Measurements from ENCODE around the gene FADS1.

The FADS1 gene

DNA sequence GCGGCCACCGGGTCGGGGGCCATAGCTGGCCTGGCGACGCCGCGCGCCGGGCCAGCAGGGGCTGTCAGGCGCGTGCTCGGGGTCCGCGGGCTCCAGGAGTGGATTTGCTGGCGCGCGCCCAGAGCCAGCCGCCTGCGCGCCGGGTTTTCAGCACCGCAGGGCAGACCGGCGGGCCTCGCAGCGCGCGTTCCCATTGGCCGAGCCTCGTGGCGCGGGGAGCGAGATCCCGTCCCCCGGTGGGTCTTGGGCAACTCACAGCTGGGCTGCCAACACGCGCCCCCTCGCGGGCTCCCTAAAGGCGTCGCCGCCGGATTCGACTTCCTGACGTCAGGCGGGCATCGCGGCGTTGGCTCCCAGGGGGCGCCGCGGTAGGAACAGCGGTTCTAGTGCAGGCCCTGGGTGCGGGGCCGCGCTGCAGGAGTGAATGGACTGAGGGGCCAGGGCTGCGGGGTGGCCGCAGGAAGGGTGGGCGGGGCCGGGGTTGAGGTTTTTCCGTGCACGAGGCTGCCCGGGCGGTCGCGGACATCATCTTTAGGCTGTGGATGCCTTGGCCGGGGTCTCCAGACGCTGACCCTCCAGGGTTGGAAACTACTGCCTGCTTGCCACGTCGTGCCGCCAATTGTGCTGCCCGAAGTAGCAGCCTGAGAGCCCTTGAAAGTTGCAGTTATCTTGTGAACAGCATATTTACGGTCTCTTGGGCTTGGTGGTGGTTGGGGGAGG lies at the start of gene FADS1:
TSS of gene FADS1 (minus strand) at position 268 of the 720 bp plus-strand sequence. CDS start at position 194, 74 bp downstream.
- peak; percentile 87 for DNase-seq

DNA sequence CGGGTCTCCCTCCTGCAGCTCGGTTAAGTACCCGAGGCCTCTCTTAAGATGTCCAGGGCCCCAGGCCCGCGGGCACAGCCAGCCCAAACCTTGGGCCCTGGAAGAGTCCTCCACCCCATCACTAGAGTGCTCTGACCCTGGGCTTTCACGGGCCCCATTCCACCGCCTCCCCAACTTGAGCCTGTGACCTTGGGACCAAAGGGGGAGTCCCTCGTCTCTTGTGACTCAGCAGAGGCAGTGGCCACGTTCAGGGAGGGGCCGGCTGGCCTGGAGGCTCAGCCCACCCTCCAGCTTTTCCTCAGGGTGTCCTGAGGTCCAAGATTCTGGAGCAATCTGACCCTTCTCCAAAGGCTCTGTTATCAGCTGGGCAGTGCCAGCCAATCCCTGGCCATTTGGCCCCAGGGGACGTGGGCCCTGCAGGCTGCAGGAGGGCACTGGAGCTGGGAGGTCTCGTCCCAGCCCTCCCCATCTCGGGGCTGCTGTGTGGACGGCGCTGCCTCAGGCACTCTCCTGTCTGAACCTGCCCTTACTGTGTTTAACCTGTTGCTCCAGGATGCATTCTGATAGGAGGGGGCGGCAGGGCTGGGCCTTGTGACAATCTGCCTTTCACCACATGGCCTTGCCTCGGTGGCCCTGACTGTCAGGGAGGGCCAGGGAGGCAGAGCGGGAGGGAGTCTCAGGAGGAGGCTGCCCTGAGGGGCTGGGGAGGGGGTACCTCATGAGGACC lies 49.6 kb upstream of the FADS1 start:
- DNase-seq = no peak

DNA sequence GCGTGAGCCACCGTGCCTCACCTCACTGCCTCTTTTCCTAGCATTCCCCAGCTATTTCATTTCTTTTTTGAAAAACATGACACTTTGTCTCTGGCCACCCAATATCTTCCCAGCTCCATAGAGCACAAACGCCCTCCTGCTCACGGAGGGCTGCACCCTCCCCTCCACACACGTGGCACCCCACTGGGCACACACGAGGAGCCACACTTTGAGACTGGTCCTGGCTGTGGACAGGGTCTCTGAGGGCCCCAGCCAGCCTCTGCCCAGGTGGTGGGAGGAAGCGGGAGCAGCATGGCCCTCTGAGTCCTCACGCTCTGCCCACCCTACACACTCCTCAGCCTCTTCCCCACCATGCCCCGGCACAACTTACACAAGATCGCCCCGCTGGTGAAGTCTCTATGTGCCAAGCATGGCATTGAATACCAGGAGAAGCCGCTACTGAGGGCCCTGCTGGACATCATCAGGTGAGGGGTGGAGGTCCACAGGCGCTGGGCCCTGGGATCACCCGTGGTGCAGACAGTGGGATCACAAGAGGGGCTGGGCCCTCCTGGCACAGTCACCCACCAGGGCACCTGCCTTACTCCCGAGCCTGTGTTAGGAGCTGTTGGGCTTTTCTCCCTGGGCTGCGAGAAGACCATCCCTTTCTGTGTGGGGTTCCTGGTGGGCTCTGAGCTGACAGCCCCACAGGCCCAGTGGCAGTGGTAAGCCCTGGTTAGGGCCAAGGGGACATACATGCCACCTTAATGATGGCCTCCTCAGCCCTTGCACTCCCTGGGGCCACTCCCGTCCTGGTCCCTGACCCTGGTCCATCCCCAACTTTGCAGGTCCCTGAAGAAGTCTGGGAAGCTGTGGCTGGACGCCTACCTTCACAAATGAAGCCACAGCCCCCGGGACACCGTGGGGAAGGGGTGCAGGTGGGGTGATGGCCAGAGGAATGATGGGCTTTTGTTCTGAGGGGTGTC lies 48.3 kb upstream of the FADS1 start:
- DNase-seq = no peak

DNA sequence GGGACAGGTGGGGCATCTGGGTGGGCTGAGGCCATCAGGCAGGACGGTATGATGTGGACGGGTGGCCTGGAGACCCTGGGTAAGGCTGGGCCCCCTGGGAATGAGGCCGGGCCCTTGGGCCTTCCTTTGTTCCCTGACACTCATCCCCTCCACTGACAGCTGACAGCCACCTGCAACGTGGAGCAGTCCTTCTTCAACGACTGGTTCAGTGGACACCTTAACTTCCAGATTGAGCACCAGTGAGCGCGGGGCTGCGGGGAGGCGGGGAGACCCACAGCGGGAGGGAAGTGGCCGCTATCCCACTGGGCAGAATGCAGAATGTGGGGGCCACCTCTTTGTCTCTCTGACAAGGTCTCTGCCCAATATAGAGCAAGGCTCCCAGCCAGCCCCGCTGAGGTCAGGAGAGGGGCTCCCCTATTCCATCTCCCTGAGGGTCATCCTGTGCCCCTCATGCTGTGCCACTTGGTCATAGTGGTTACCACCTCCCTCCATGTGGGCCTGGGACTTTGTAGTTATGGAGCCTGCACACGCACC lies 46.8 kb upstream of the FADS1 start:
- DNase-seq = no peak

DNA sequence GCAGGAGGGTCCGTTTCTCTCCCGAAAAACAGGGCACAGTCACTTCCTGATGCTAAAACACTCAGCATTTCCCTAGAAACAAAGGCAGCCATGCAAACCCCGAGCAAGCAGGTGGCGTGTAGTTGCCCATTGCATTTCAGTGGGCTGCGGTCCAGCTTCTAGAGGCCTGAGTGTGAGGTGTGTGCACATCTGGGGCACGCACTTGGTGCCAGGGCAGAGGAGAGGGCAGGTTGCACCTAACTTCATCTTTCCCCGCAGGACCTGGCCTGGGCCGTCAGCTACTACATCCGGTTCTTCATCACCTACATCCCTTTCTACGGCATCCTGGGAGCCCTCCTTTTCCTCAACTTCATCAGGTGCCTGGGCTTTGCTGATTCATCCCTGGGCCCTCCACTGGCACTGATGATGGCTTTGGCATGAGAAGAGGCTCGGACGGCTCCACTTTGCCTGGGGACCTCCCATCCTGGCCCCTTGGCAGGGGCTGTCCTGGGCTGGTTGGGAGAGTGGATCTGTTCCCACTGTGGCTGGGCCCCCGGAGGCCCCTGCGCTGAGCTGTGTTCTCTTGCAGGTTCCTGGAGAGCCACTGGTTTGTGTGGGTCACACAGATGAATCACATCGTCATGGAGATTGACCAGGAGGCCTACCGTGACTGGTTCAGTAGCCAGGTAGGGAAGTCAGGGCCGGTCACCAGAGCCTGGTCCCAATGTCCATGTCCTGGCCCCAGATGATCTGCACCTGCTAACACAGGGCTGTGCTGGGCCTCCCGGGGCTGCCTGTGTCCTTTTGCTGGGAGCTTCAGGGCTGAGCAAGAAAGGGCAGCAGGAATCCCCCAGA lies 46.1 kb upstream of the FADS1 start:
- DNase-seq = no peak

DNA sequence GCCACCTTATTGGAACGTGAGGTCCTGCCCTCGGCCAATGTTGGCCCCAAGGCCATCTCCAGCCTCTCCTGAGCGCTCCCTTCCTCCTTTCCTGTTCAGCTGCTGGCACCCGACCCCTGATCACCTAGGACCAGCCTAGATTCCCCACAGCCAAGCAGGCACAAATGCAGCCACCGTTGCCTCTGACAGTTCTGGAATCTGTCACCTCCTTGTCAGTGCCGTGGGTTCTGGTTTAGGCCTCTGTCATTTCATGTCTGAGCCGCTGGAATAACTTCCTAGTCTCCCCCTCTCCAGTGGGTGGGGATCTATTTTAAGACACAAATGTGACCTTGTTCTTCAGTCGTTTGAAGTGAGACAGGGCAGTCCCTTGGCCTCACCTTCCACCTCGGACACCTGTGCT lies 44.8 kb upstream of the FADS1 start:
- DNase-seq = no peak

DNA sequence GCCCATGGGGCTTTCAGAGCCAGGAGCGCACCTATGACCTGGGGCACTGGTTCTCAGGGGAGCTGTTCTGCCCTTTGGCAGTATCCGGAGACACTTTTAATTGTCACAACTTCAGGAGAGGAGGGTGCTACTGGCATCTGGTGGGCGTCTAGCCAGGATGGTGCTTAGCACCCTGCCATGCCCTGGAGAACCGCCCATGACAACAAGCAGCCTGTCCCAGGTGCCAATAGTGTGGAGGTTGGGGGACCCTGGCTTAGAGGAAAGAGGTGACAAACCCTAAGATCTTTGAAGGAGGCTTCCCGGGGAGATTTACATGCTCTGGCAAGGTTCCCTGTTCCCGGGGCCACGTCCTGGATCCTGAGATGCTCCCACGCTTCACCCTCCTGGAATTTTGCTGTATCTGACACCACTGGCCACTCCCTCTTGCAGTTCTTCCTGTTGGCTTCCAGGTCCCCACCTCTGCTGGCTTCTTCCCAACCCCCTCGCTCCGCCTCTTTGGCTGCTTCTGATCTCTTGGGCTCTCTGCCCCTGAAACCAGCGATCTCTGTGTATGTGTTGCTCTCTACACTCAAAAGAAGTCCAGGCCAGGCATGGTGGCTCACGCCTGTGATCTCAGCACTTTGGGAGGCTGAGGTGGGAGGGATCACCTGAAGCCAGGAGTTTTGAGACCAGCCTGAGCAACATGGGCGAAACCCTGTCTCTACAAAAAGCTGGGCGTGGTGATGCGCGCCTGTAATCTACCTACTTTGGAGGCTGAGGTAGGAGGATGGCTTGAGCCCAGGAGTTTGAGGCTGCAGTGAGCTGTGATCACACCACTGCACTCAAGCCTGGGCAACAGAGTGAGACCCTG lies 43.5 kb upstream of the FADS1 start:
- DNase-seq = no peak

DNA sequence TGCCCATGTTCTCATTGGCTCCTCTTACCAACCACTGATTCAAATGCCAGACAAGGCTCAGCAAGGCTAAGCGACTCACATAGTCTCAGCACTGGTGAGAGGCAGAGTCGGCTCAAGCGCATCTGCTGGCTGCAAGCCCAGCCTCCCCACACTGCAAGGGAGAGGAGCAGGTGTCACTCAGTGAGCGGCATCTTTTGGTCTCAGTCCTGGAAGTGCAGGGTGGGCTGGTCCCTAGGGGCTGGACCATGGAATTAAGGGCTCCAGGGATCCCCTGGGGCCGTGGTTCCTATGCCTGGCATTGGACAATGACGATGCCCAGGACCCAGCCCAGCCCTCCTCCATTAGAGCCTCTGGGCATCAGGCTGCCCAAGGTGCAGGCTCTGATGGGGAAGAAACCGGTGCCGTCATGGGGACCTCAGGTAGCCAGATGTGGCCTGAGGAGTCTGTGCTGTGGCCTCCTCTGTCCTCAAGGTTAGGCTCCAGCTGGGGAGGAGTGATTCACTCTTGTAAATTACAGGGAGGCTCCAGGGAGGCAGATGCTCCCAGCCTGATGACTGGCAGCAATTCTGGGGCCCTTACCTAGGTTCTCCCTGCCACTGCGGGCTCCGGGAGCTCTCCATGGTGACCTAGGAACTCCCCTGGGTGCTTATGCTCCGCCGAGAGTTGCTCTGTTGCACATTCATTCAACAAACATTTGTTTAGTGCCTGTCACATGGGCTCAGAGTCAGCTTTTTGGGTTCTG lies 39.3 kb upstream of the FADS1 start:
- no peak for DNase-seq

DNA sequence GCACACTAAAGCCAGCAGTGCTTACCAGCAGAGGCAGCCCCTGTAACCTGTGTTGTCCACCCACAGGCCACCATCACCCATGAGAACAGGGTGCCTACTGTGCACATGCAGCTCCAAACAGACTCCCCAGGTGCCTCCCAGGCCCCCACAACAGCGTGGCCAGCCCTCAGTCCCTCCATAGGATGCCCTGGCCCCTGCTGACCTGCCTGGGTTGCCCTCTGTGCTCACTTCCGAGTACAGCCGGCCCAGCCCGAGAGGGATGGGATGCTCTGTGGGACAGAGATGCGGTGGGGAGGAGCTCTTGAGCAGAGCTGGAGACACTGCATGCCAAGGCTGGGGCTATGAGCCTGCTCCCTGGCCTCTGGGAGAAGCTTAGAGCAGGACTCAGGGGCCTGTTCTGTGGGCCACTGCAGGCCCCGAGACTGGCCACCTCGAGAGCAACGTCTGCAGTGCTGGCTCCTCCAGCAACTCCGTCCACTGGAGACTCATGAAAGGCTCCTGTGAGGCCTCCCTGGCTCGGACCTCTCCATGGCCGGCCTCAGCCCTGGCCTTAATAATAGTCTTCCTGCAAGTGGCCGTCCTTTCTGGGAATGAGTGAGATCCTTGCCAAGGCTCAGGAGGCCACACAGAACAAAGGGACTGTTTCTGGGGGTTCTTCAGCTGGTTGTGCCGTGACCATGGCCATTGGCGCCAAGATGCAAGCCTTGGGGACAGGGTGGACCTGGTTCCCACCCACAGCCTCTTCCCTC lies 38.3 kb upstream of the FADS1 start:
- DNase-seq = no peak

DNA sequence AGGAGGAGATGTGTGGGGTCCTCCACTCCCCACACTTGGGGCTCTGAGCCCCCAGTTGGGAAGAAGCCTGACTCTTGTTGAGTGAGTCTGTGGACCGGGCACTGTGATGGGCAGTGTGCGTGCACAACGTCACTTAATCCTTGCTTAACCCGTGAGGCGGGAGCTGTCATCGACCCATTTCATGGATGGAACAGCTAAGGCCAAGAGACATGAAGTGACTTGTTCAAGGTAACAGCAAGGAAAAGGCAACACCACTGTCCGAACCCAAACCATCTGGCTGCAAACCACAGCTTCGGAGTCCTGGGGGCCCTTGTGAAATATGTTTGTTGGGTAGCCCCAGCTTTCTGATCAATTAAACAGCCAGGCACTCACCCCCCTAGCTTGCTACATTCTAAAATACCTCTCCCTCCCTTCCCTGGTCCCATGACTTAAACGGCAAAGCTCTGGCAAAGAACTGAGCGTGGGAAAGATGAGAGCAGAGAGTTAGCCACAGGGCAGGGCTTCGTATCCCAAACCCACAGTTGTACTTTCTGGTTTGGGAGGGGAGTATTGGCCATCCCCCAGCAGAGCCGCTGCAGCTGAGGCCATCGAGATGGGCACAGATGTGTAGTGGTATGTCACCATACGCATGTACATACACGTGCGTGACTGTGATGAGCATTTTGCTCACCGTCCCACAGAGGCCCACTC lies 37.5 kb upstream of the FADS1 start:
- no peak for DNase-seq

DNA sequence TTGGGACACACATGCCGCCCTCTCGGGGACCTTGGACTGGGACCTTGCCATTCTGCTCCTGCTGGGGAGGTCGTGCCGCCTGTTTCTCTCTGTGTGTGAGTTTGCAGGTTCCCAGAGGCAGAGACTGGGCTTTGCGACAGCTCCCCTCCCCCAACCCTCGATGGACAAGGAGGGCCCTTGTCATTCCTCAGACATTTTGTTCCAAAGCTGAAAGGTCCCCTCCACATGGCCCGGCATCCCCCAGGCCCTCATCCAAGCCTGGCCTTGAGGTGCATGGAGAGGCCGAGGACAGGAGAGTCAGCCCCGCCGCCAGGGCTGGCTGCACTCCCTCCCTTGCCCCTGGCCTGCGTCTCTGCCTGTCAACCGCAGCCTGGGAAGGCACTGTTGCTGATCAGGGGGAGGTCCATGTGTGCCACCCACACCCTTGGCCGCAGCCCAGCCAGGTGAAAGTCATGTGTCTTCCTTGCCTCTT lies 36.9 kb upstream of the FADS1 start:
- no peak for DNase-seq

DNA sequence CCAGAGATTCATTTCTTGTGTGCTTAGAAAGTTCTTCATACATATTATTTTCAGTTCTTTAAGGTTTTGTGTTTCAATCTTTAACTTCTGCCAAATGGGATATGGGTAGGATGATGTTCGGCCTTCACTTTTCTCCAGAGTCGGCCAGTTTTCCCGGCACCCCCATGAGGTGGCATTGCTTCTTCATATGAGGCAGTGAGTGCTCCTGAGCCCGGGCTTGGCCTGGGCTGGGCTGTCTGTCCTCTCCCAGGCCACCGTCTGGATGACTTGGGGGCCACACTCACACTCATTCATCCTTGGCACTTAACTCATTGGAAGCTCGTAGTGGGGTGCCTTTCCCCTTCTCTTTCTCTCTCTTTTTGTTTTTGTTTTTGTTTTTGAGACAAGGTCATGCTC lies 35.1 kb upstream of the FADS1 start:
- DNase-seq = no peak

DNA sequence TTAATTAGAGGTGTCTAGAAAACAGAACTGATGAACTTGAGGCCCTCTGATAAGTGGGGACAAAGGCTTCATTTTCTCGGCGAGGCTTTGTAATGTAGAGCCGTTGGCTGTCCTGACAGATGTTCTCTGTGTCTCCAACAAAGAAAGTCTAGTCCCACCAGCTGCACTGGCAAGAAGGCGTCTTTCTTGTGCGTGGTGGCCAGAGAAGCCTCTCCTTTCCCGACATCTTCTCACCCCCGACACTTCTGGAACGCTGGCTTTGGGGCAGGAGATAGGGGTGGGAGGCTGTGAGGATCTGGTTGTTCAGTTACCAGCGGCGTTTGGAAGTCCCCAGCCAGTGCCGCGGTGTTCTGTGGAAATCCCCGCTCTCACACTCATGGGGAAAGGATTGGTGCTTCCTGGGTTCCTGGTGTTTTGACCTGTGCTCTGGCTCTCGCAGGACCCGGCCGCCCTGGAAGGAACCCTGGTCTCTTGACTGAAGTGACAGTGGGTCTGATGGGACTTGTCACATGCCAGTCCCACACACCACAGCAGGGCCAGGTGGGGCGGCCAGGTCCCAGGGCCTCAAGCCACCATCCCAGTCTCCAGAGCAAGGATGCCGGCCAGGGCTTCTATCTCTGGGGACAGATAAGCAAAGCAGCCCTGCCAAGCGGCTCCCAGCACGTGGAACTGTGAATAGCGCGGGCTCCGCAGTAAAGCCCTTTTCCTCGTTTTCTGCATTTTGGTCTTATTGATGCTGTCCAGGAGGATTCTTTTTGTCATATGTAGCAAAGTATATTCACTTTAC lies 34.5 kb upstream of the FADS1 start:
- no peak for DNase-seq

DNA sequence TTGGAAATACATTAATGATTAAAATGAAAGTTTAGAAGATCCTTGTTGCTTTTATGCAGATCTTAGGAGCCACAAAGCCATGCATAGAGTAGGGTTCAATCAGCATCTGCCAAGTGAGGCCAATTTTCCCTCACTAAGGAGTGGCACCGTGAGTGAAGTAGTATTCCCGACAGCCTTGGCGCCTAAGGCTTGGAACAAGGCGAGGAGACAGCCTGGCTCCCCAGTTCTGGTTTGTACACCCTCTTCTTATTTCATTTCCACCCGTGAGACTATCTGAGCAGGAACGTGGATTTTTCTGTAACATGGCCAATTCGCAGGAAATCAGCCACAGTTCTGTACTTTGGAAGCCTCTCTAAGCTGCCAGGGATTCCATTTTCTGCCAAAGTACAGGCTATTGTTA lies 33.9 kb upstream of the FADS1 start:
- DNase-seq = no peak

DNA sequence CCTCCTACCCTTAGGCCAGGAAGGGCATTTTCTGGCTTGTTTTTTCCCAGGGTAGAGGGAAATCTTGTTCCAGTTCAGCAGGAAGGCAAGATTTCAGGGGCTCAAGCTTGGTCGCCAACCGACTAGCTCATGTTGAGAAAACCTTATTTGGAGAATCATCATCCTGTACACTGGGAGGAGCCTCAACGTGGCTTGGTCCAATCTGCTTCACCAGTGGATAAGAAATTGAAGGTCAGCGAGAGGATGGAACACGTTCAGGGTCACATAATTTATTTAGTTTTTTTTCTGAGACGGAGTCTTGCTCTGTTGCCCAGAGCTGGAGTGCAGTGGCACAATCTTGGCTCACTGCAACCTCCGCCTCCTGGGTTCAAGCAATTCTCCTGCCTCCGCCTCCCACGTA lies 31.8 kb upstream of the FADS1 start:
- no peak for DNase-seq

DNA sequence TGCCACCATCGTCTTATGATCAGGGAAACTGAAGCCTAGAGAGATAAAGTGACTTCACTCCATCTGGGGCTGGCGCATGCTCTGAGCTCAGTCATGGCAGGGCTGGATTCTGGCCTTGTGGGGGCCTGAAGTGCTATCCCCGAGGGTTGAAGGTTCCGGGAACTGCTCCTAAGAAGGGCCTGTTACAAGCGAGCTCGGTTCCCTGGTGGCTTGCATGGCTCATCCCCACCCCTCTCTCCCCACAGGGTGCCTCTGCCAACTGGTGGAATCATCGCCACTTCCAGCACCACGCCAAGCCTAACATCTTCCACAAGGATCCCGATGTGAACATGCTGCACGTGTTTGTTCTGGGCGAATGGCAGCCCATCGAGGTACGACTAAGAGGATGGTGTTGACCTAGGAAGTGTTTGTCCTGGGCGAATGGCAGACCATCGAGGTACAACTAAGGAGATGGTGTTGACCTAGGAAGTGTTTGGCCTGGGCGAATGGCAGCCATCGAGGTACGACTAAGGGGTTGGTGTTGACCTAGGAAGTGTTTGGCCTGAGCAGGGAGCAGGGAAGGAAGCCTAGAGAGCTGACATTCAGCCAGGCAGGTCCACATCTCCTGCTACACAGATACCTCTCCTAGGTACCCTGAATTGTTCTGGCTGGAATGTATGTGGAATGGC lies 31.2 kb upstream of the FADS1 start:
- no peak for DNase-seq

DNA sequence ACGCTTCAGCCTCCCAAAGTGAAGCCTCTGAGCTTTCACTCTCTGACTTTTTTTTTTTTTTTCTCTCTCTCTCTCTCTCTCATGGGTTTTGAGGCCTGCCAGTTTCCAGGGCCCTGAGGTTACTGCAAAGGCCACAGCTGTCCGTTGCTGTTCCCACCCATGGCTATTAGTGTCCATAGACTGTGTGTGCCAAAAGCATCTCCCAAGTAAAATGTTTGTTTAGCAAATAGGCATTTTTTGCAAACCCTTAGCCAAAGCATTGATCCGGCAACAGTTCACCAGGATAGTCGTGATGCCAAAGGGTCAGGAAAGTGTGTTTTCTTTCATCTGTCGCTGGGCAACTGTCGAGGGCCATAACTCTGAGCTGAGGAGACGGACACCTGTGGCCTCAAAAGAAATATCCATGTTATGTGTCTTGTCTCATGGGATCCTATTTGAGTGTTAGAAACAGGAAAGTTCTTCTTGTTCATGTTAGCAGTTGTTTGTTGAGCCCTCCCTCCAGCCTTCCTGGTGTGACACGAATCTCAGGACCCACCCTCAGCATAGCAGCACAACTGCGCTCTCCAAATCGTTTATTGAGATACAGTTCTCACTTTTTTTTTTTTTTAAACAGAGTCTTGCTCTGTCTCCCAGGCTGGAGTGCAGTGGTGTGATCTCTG lies 29.7 kb upstream of the FADS1 start:
- DNase-seq = no peak

All from NCI-H748 treated with DMSO at 0.1 percent for 48 hours (cell line).